AG09309 (cell line): ENCODE measurements around the gene BUB1.
"Not testable (repeated sequence)": the region's sequence is repeated elsewhere in the genome, so short reads cannot be mapped to it uniquely, and the experiment has no call there.

Experiments
- DNase-seq: peaks from one replicate; pipeline ENCODE4 v3.0.0-alpha.2; 2010; ENCODE audit warnings: low read depth
- H3K4me3 ChIP-seq: 2 replicates; pipeline ENCODE4 v1.5.1; 2011; ENCODE audit warnings: mild to moderate bottlenecking, low read depth, low read length, moderate library complexity; ENCODE audit not compliant: control insufficient read depth
- TF ChIP-seq, protein P1 (sequence below): IDR thresholded peaks from 2 replicates; pipeline ENCODE4 v1.5.1; 2011; ENCODE audit warnings: mild to moderate bottlenecking, low read depth, low read length, inconsistent platforms; ENCODE audit not compliant: insufficient read depth, control insufficient read depth; ENCODE audit errors: missing control alignments

Gene BUB1

DNA sequence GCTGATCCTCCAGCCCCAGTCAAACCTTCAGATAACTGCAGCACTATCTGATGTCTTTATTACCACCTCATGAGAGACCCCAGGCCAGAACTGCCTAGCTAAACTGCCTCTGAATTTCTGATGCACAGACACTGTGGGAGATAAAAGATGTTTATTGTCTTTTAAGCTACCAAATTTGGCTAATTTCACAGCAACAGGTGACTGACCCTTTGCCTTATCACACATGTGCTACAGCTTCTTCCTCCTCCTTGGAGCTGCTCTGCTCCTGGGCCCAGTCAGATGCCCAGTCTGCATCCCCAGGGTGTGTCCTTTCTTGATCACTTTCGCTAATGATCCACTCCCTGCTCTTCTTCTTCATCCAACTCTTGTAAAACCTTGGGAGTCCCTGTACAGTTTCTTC is 34.9 kb upstream of the BUB1 start:
- TF ChIP-seq, protein P1, sequence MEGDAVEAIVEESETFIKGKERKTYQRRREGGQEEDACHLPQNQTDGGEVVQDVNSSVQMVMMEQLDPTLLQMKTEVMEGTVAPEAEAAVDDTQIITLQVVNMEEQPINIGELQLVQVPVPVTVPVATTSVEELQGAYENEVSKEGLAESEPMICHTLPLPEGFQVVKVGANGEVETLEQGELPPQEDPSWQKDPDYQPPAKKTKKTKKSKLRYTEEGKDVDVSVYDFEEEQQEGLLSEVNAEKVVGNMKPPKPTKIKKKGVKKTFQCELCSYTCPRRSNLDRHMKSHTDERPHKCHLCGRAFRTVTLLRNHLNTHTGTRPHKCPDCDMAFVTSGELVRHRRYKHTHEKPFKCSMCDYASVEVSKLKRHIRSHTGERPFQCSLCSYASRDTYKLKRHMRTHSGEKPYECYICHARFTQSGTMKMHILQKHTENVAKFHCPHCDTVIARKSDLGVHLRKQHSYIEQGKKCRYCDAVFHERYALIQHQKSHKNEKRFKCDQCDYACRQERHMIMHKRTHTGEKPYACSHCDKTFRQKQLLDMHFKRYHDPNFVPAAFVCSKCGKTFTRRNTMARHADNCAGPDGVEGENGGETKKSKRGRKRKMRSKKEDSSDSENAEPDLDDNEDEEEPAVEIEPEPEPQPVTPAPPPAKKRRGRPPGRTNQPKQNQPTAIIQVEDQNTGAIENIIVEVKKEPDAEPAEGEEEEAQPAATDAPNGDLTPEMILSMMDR = no peak
- H3K4me3 ChIP-seq = no peak overlapping the region
- DNase-seq = no peak

DNA sequence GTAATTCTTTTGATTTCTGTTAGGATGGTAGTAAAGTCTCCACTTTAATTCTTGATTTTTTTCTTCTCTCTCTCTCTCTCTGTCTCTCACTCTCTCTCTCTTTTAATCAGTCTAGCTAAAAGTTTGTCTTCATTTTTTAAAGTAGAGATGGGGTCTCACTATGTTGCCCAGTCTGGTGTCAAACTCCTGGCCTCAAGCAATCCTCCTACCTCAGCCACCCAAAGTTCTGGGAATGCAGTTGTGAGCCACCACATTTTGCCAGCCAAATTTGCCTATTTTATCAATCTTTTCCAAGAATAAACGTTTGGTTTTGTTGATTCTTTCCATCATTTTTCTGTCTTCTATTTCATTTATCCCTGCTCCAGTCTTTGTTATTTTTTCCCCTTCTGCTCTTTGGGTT is 30.6 kb upstream of the BUB1 start:
- no peak overlapping the region for H3K4me3 ChIP-seq
- TF ChIP-seq, protein P1 = no peak
- no peak for DNase-seq

GRCh38 chr2:110707386-110707965 is 29.6 kb upstream of the BUB1 start:
- TF ChIP-seq, protein P1 = no peak
- no peak for DNase-seq
- H3K4me3 ChIP-seq = no peak overlapping the region

GRCh38 chr2:110702514-110703380 is 24.9 kb upstream of the BUB1 start:
- H3K4me3 ChIP-seq = no peak overlapping the region
- TF ChIP-seq, protein P1 = no peak
- no peak for DNase-seq

GRCh38 chr2:110698253-110698652 is 20.4 kb upstream of the BUB1 start:
- not testable (repeated sequence) for H3K4me3 ChIP-seq, DNase-seq

- not testable (repeated sequence) for H3K4me3 ChIP-seq, DNase-seq
Observed at GRCh38 chr2:110695146-110695898, 17.5 kb upstream of the BUB1 start.

GRCh38 chr2:110691612-110692258 is 13.9 kb upstream of the BUB1 start:
- no peak overlapping the region for H3K4me3 ChIP-seq
- TF ChIP-seq, protein P1 = no peak
- no peak for DNase-seq
